ACC112 (cell line): Measurements from ENCODE around the gene HLF.

ENCODE experiments used
- H2AFZ ChIP-seq: fragments of 200-600 bp; sonication (generic); one replicate; pipeline ENCODE4 v1.6.0; 2017; ENCODE audit warnings: antibody characterized with exemption, low read length; ENCODE audit not compliant: unreplicated experiment
- H3K27ac ChIP-seq: fragments of 200-600 bp; sonication (generic); 2 replicates; pipeline ENCODE4 v1.5.1; 2014; ENCODE audit warnings: low read depth, mild to moderate bottlenecking, antibody characterized with exemption, low read length, moderate library complexity
- H3K27me3 ChIP-seq: fragments of 200-600 bp; sonication (generic); 2 replicates; pipeline ENCODE4 v1.6.1; 2014; ENCODE audit warnings: mild to moderate bottlenecking, antibody characterized with exemption, low read length, moderate library complexity, mixed read lengths; ENCODE audit not compliant: insufficient read depth
- H3K36me3 ChIP-seq: fragments of 200-600 bp; sonication (generic); 2 replicates; pipeline ENCODE4 v1.6.1; 2016; ENCODE audit warnings: mild to moderate bottlenecking, antibody characterized with exemption, low read length, moderate library complexity, mixed read lengths; ENCODE audit not compliant: insufficient read depth
- H3K4me1 ChIP-seq: fragments of 200-600 bp; sonication (generic); one replicate; pipeline ENCODE4 v1.6.1; 2016; ENCODE audit warnings: low read length, mixed read lengths; ENCODE audit not compliant: insufficient read depth, unreplicated experiment, control insufficient read depth
- H3K4me3 ChIP-seq: fragments of 200-600 bp; sonication (generic); 2 replicates; pipeline ENCODE4 v1.5.1; 2014; ENCODE audit warnings: mild to moderate bottlenecking, low read depth, low read length
- H3K79me2 ChIP-seq: fragments of 200-600 bp; sonication (generic); one replicate; pipeline ENCODE4 v1.6.0; 2016; ENCODE audit warnings: low read length; ENCODE audit not compliant: control insufficient read depth, unreplicated experiment, insufficient read depth

The HLF gene

DNA sequence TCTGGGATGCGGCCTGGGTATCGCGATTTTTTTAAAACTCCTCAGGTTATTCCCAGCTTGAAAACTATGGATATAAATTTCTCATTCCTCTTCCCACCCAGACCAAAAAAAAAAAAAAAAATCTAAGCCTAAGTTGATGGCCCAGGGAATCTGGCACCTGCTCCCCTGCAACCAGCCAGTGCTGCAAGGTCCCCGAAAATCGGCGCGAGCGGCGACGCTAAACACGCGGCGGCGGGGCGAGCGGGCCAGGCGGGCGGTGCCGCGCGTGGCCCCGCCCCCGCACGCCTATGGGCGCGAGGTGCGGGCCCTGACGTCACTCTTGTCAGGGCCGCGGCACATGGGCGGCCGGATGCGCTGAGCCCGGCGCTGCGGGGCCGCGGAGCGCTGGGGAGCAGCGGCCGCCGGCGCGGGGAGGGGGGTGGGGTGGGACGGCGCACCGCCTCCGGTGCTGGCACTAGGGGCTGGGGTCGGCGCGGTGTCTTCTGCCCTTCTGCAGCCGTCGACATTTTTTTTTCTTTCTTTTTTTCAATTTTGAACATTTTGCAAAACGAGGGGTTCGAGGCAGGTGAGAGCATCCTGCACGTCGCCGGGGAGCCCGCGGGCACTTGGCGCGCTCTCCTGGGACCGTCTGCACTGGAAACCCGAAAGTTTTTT is at the start of gene HLF:
Gene HLF (plus strand): TSS at position 316 of the 654 bp plus-strand sequence. CDS start 525 bp downstream, outside the sequence.
- H3K79me2 ChIP-seq: no peaks in the 10 kb centered on the region
- H3K27ac ChIP-seq: no peak within 1 kb of the TSS
- peaks cover 94% of the 10 kb centered on the region for H3K27me3 ChIP-seq
- H3K36me3 ChIP-seq: no peaks in the 10 kb centered on the region
- peak within 1 kb of the TSS; percentile 75 for H2AFZ ChIP-seq
- peaks cover 4% of the 10 kb centered on the region for H3K4me1 ChIP-seq
- H3K4me3 ChIP-seq: peak within 1 kb of the TSS; percentile 78

- Histone ChIP-seq H3K36me3 (no peaks in the 10 kb centered on the region), H3K4me1 (no peaks in the 10 kb centered on the region), H2AFZ (no peak overlapping the region), H3K79me2 (no peaks in the 10 kb centered on the region), H3K27me3 (peaks cover 26% of the 10 kb centered on the region), H3K27ac (no peak overlapping the region), H3K4me3 (no peak overlapping the region)
These were observed 49.0 kb upstream of the HLF start for GRCh38 chr17:55215711-55216110.

- Histone ChIP-seq H3K4me1 (no peaks in the 10 kb centered on the region), H3K27ac (no peak overlapping the region), H3K36me3 (no peaks in the 10 kb centered on the region), H3K27me3 (peaks cover 26% of the 10 kb centered on the region), H3K4me3 (no peak overlapping the region), H2AFZ (no peak overlapping the region), H3K79me2 (no peaks in the 10 kb centered on the region)
These were observed 47.9 kb upstream of the HLF start for GRCh38 chr17:55216888-55217287.

GRCh38 chr17:55219459-55219858 is 45.3 kb upstream of the HLF start:
- Histone ChIP-seq H3K79me2 (no peaks in the 10 kb centered on the region), H2AFZ (no peak overlapping the region), H3K4me1 (no peaks in the 10 kb centered on the region), H3K4me3 (no peak overlapping the region), H3K36me3 (no peaks in the 10 kb centered on the region), H3K27me3 (peaks cover 48% of the 10 kb centered on the region), H3K27ac (no peak overlapping the region)

DNA sequence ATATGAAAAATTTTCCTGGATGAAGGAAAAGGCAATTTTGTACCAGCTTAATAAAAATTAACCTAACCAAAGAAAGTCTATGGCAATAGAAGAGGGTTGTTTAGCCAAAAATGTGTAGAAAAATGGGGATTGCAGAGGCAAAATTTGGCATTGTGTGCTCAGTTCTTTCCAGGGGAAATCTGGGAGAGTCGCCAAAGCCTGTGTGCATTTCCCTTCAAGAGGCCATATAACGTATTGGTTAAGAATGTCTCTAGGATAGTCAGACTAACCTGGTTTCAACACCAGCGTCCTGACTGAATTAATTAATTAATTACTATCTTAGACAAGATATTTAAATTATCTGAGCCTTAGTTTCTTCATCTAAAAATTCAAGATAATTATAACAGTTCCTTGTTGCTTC is 44.8 kb upstream of the HLF start:
- Histone ChIP-seq H3K79me2 (no peaks in the 10 kb centered on the region), H3K27ac (no peak overlapping the region)

GRCh38 chr17:55223524-55223923 is 41.2 kb upstream of the HLF start:
- H3K36me3 ChIP-seq: no peaks in the 10 kb centered on the region
- no peaks in the 10 kb centered on the region for H3K79me2 ChIP-seq
- H3K4me3 ChIP-seq: no peak overlapping the region
- peaks cover 65% of the 10 kb centered on the region for H3K27me3 ChIP-seq
- no peak overlapping the region for H2AFZ ChIP-seq
- H3K4me1 ChIP-seq: no peaks in the 10 kb centered on the region
- no peak overlapping the region for H3K27ac ChIP-seq

More for the DNA sequence above, 44.8 kb upstream of the HLF start:
- Histone ChIP-seq H3K36me3 (no peaks in the 10 kb centered on the region), H3K4me1 (no peaks in the 10 kb centered on the region), H3K4me3 (no peak overlapping the region), H3K27me3 (peaks cover 52% of the 10 kb centered on the region), H2AFZ (no peak overlapping the region)

DNA sequence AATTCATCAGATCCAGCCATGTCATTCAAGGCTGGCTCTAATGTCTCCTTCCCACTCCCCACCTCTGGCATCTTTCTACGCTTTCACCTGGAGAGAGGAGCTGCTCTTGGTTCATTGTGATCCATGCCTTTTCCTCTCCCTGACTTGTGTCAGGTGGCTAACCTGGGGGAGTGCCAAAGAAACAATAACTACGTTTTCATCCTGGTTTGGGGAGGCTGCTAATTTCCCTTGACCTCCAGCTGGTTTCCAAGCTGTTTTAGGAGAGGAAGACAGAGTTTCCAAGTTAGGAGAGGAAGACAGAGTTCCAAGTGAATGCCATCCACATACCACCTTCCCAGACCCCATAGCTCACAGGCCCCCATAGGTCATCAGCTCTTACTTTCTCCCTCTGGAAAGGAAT is 40.0 kb upstream of the HLF start:
- H3K4me3 ChIP-seq: no peak overlapping the region
- H3K27ac ChIP-seq: no peak overlapping the region
- H3K4me1 ChIP-seq: no peaks in the 10 kb centered on the region
- no peaks in the 10 kb centered on the region for H3K79me2 ChIP-seq
- H3K27me3 ChIP-seq: peaks cover 64% of the 10 kb centered on the region
- H2AFZ ChIP-seq: no peak overlapping the region
- no peaks in the 10 kb centered on the region for H3K36me3 ChIP-seq

GRCh38 chr17:55225237-55225636 is 39.5 kb upstream of the HLF start:
- H3K27ac ChIP-seq: no peak overlapping the region
- H3K27me3 ChIP-seq: peaks cover 68% of the 10 kb centered on the region
- no peaks in the 10 kb centered on the region for H3K4me1 ChIP-seq
- H2AFZ ChIP-seq: no peak overlapping the region
- no peak overlapping the region for H3K4me3 ChIP-seq
- no peaks in the 10 kb centered on the region for H3K36me3 ChIP-seq
- no peaks in the 10 kb centered on the region for H3K79me2 ChIP-seq

DNA sequence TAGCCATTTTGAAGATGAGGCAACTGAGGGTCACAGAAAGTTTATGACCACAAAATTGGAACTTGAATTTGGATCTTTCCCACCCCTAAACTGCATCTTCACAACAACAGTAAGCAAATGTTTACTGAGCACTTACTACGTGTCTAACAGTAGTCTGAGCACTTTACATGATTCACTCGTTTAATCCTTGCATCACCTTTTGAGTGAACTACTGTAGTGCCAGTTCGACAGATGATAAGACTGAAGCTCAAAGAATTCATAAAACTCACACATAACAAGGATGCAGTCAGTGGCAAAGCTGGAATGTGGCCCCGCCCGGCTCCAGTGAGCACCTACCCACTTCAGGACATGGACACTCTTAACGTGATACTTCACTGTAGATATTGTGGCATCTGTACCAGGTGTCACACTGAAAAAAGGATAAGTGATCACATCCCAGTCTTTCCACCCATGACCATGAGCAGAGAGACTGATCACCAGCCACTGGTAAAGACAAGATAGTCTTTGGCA is 36.0 kb upstream of the HLF start:
- Histone ChIP-seq H3K27me3 (peaks cover 62% of the 10 kb centered on the region), H3K27ac (no peak overlapping the region), H3K79me2 (no peaks in the 10 kb centered on the region), H2AFZ (no peak overlapping the region), H3K4me3 (no peak overlapping the region), H3K36me3 (no peaks in the 10 kb centered on the region), H3K4me1 (no peaks in the 10 kb centered on the region)

DNA sequence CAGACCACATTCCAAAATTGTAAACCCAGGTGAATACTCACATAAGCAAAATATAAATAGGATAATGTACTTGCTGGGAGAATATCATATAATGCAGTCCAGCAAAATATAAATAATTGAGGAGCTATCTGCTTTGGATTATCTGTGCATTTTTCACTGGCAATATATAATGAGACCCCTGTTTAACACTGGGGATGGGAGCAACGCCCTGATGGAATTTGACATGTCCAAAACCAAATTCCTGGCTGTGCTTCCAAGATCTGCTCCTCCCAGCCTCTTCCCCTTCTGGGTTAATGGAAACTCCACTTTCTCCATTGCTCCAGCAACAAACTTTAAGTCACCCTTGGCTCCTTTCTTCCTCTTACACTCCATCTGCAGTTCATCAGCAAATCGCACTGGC is 35.5 kb upstream of the HLF start:
- Histone ChIP-seq H3K27me3 (peaks cover 60% of the 10 kb centered on the region), H2AFZ (no peak overlapping the region), H3K79me2 (no peaks in the 10 kb centered on the region), H3K27ac (no peak overlapping the region), H3K4me3 (no peak overlapping the region), H3K36me3 (no peaks in the 10 kb centered on the region), H3K4me1 (no peaks in the 10 kb centered on the region)

GRCh38 chr17:55230716-55231115 is 34.0 kb upstream of the HLF start:
- Histone ChIP-seq H2AFZ (no peak overlapping the region), H3K27me3 (peaks cover 46% of the 10 kb centered on the region), H3K27ac (no peak overlapping the region), H3K4me1 (no peaks in the 10 kb centered on the region), H3K4me3 (no peak overlapping the region), H3K79me2 (no peaks in the 10 kb centered on the region), H3K36me3 (no peaks in the 10 kb centered on the region)
